GM18498 (cell line): Measurements from ENCODE around the gene RIC8B.

Experiments used
- ATAC-seq: cut with Tn5 transposase; IDR thresholded peaks from one replicate; pipeline ENCODE4 v1.9.1; 2021; ENCODE audit warnings: mild to moderate bottlenecking, moderate library complexity; ENCODE audit not compliant: unreplicated experiment

RIC8B gene

GRCh38 chr12:106926657-106927056 is 152.2 kb downstream of the RIC8B start:
- ATAC-seq: no peak

GRCh38 chr12:106934277-106934676 is 159.8 kb downstream of the RIC8B start:
- no peak for ATAC-seq
